GDM1 (cell line): Measurements from ENCODE around the gene AUTS2.

ENCODE experiments used
- DNase-seq: peaks from one replicate; lab custom pipeline; 2025; lab: John Stamatoyannopoulos, UW

AUTS2 gene

GRCh38 chr7:69723663-69724062 is 125.4 kb downstream of the AUTS2 start:
- DNase-seq = no peak

GRCh38 chr7:69728304-69728703 is 130.0 kb downstream of the AUTS2 start:
- DNase-seq = no peak

- no peak for DNase-seq
Observed at GRCh38 chr7:69732203-69732602, 133.9 kb downstream of the AUTS2 start.

GRCh38 chr7:69735582-69735981 is 137.3 kb downstream of the AUTS2 start:
- no peak for DNase-seq

GRCh38 chr7:69736126-69736810 is 138.0 kb downstream of the AUTS2 start:
- no peak for DNase-seq

- no peak for DNase-seq
Observed at GRCh38 chr7:69738396-69738951, 140.2 kb downstream of the AUTS2 start.

- no peak for DNase-seq
Observed at GRCh38 chr7:69739190-69739589, 140.9 kb downstream of the AUTS2 start.

- no peak for DNase-seq
Observed at GRCh38 chr7:69739931-69740431, 141.7 kb downstream of the AUTS2 start.

- DNase-seq = no peak
Observed at GRCh38 chr7:69742237-69742636, 144.0 kb downstream of the AUTS2 start.

- DNase-seq = no peak
Observed at GRCh38 chr7:69743436-69743835, 145.2 kb downstream of the AUTS2 start.

GRCh38 chr7:69744026-69744425 is 145.8 kb downstream of the AUTS2 start:
- DNase-seq = no peak

GRCh38 chr7:69746383-69746782 is 148.1 kb downstream of the AUTS2 start:
- DNase-seq = no peak

- no peak for DNase-seq
Observed at GRCh38 chr7:69747144-69747543, 148.9 kb downstream of the AUTS2 start.

GRCh38 chr7:69748530-69748929 is 150.3 kb downstream of the AUTS2 start:
- DNase-seq = no peak

- no peak for DNase-seq
Observed at GRCh38 chr7:69749372-69749979, 151.2 kb downstream of the AUTS2 start.

GRCh38 chr7:69749994-69750393 is 151.7 kb downstream of the AUTS2 start:
- no peak for DNase-seq

GRCh38 chr7:69751026-69751425 is 152.8 kb downstream of the AUTS2 start:
- DNase-seq = no peak

GRCh38 chr7:69753981-69754380 is 155.7 kb downstream of the AUTS2 start:
- no peak for DNase-seq

- DNase-seq = no peak
Observed at GRCh38 chr7:69754476-69754875, 156.2 kb downstream of the AUTS2 start.

GRCh38 chr7:69756235-69756634 is 158.0 kb downstream of the AUTS2 start:
- no peak for DNase-seq

GRCh38 chr7:69757528-69757927 is 159.3 kb downstream of the AUTS2 start:
- no peak for DNase-seq

GRCh38 chr7:69757981-69758430 is 159.7 kb downstream of the AUTS2 start:
- DNase-seq = no peak

GRCh38 chr7:69759373-69759772 is 161.1 kb downstream of the AUTS2 start:
- no peak for DNase-seq
